GM15510 (cell line): ENCODE measurements around the gene PEX11G.

Experiments
- POLR2A ChIP-seq: IDR thresholded peaks from 3 replicates; pipeline ENCODE4 v1.6.1; 2011; ENCODE audit warnings: borderline replicate concordance; ENCODE audit not compliant: insufficient read length; ENCODE audit errors: extremely low read depth

Gene PEX11G

GRCh38 chr19:7469669-7470285 lies 19.1 kb downstream of the PEX11G start:
- TF ChIP-seq POLR2A = no peak

DNA sequence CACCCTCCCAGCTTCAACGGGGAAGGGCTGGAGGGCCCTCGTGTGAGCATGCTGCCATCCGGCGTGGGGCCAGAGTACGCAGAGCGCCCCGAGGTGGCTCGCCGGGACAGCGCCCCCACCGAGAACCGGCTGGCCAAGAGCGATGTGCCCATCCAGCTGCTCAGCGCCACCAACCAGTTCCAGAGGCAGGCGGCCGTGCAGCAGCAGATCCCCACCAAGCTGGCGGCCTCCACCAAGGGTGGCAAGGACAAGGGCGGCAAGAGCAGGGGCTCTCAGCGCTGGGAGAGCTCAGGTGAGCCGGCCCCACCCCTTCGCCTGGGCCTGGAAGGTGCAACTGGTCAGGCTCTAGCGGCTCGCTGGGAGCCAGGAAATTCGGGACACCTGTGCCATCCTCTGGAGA lies 20.0 kb downstream of the PEX11G start:
- TF ChIP-seq POLR2A = no peak

DNA sequence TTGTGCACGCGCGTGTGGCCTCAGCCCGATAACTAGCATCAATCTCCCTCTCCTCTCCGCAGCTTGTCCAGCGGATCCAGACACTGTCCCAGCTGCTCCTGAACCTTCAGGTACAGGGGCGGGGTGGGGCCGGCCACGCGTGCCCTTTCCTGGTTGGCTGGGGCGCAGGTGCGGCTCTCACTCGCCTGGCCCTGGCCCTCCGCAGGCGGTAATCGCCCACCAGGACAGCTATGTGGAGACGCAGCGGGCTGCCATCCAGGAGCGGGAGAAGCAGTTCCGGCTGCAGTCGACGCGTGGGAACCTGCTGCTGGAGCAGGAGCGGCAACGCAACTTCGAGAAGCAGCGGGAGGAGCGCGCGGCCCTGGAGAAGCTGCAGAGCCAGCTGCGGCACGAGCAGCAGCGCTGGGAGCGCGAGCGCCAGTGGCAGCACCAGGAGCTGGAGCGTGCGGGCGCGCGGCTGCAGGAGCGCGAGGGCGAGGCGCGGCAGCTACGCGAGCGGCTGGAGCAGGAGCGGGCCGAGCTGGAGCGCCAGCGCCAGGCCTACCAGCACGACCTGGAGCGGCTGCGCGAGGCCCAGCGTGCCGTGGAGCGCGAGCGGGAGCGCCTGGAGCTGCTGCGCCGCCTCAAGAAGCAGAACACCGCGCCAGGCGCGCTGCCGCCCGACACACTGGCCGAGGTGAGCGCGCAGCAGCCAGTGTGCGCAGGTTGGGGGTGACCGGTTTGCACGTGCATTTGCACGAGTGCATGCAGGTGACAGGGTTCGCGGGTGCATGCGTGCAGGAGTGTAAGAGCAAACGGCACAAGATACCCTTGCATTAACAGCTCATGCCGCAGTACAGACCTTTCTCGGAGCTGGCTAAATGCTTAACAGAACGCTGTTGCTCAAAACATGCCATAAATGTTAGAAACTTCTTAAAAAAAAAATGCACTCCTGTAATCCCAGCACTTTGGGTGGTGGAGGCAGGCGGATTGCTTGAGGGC lies 21.5 kb downstream of the PEX11G start:
- no peak for TF ChIP-seq POLR2A

DNA sequence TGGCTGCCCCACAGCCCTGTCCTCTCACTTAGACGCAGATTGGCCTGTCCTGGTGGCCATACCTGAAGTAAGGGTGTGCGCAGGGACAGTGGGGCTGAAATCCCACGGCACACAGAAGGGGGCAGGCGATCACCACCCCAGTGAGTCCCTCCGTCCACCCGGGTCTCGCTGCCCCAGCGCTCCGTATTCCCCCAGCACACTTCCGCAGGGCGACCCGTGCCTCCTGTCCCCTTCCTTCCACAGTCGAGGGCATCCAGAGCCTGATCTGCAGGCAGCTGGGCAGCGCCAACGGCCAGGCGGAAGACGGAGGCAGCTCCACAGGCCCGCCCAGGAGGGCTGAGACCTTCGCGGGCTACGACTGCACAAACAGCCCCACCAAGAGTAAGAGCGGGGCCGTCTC lies 25.3 kb downstream of the PEX11G start:
- TF ChIP-seq POLR2A = no peak

DNA sequence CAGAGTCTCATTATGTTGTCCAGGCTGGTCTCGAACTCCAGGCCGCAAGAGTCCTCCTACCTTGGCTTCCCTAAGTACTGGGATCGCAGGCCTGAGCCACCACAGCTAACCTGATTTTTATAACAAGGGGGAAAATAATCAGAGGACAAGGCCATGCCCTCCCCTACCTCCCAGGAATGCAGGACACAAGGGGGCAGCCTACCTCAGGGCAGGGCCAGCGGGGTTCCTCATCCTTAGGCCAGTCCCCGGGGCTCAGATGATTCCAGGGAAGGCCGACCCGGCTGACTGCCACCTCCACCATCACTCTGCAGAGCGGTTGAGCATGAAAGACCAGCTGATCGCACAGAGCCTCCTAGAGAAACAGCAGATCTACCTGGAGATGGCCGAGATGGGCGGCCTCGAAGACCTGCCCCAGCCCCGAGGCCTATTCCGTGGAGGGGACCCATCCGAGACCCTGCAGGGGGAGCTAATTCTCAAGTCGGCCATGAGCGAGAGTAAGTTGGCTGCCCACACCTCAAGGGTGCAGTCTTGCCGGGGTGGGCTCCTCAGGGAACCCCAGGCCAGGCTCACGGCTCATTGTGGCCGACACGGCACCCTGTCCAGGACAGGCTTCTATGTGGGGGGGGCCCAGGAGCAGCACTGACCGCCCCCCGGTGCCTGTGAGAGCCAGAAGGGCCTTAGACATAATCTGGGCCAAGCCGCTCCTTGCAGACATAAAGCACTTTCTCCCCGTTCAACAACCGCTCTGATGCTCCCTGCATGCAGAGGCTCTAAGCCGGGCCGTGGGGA lies 26.8 kb downstream of the PEX11G start:
- no peak for TF ChIP-seq POLR2A

DNA sequence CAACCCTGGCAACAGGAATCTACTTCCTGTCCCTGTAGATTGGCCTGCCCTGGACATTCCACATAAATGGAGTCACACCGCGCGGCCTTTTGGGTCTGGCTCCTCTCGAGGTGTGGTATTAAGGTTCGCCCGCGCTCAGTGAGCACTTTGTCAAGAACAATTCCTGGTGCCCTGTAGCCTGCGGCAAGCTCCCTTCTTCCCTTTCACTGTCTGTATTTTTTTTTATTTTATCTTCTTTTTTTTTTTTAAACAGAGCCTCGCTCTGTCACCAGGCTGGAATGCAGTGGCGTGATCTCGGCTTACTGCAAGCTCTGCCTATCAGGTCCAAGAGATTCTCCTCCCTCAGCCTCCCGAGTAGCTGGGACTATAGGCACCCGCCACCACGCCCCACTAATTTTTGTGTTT lies 28.3 kb downstream of the PEX11G start:
- no peak for TF ChIP-seq POLR2A

GRCh38 chr19:7459773-7460172 lies 29.1 kb downstream of the PEX11G start:
- no peak for TF ChIP-seq POLR2A

GRCh38 chr19:7458675-7459074 lies 30.2 kb downstream of the PEX11G start:
- TF ChIP-seq POLR2A = no peak

GRCh38 chr19:7456964-7457541 lies 31.8 kb downstream of the PEX11G start:
- TF ChIP-seq POLR2A = no peak

DNA sequence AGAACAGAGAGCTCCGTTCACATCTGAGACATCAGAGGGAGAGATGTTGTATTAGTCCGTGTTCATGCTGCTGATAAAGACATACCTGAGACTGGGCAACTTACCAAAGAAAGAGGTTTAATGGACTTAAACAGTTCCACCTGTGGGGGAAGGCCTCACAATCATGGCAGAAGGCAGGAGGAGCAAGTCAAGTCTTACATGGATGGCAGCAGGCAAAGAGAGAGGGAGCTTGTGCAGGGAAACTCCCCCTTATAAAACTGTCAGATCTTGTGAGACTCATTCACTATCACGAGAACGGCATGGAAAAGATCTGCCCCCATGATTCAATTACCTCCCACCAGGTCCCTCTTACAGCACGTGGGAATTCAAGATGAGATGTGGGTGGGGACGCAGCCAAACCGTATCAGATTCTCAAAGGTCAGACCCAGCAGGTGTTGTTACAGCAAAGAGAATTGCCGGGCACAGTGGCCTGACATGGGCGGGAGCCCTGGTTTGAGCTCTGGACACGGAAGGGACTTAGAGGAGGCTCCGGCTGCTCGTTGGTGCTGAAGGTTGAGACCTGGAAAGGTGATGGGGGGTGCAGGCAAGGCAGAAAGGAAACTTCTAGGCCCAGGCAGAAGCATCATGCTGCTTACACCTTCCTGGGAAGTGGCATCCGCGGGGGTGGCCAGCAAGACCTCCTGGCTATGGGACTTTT lies 33.1 kb downstream of the PEX11G start:
- no peak for TF ChIP-seq POLR2A

- no peak for TF ChIP-seq POLR2A
Observed at GRCh38 chr19:7454998-7455397, 33.8 kb downstream of the PEX11G start.

DNA sequence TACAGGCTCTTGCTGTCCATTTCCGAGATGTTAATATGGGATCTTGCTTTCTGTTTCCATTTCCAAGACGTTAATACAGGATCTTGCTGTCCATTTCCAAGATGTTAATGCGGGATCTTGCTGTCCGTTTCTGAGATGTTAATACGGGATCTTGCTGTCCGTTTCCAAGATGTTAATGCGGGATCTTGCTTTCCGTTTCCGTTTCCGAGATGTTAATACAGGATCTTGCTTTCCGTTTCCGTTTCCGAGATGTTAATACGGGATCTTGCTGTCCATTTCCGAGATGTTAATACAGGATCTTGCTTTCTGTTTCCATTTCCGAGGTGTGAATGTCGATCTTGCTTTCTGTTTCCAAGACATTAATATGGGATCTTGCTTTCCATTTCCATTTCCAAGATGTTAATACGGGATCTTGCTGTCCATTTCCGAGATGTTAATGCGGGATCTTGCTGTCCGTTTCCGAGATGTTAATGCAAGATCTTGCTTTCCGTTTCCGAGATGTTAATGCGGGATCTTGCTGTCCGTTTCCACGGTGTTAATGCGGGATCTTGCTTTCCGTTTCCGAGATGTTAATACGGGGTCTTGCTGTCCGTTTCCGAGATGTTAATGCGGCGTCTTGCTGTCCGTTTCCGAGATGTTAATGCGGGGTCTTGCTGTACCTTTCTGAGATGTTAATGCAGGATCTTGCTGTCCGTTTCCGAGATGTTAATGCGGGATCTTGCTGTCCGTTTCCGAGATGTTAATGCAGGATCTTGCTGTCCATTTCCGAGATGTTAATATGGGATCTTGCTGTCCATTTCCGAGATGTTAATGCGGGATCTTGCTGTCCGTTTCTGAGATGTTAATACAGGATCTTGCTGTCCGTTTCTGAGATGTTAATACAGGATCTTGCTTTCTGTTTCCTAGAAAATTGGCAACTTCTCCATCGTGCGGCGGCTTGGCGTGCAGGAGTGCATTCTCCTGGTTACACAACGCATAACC lies 38.3 kb downstream of the PEX11G start:
- TF ChIP-seq POLR2A = no peak

DNA sequence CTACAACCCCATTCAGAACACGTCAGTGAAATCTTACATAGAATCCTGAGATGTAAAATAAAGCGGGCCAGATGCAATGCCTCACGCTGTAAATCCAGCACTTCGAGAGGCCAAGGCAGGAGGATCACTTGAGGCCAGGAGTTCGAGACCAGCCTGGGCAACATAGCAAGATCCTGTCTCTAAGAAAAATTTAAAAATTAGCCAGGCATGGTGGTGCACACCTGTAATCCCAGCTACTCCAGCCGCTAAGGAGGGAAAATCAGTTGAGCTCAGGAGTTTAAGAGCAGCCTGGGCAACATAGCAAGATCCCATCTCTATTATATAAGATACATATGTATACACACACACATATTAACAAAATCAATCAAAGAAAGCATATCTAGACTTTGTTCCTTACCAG lies 41.2 kb downstream of the PEX11G start:
- TF ChIP-seq POLR2A = no peak
